Activated naive CD4-positive, alpha-beta T cell treated with anti-CD3 and anti-CD28 coated beads, Interleukin-2, amount 50 U/mL, for 24 hours (primary cell): ENCODE data around the gene USP9Y.

Source experiments
- H3K27ac Mint-ChIP-seq: one replicate; pipeline ENCODE4 v1.8.0; 2021; ENCODE audit warnings: mild to moderate bottlenecking, mixed read lengths
- H3K27me3 Mint-ChIP-seq: one replicate; pipeline ENCODE4 v1.8.0; 2021; ENCODE audit warnings: mixed read lengths
- H3K36me3 Mint-ChIP-seq: one replicate; pipeline ENCODE4 v1.8.0; 2021; ENCODE audit warnings: mixed read lengths
- H3K4me1 Mint-ChIP-seq: one replicate; pipeline ENCODE4 v1.8.0; 2021; ENCODE audit warnings: mixed read lengths
- H3K4me3 Mint-ChIP-seq: one replicate; pipeline ENCODE4 v1.8.0; 2021; ENCODE audit warnings: mild to moderate bottlenecking, mixed read lengths
- H3K9me3 Mint-ChIP-seq: one replicate; pipeline ENCODE4 v1.8.0; 2021; ENCODE audit warnings: mixed read lengths

Gene USP9Y

GRCh38 chrY:12741414-12741813, 40.4 kb downstream of the USP9Y start:
- Mint-ChIP-seq H3K4me3 (no peak overlapping the region), H3K27ac (no peak overlapping the region), H3K4me1 (peaks cover 5% of the 10 kb centered on the region), H3K27me3 (no peaks in the 10 kb centered on the region), H3K9me3 (no peaks in the 10 kb centered on the region), H3K36me3 (peaks cover 7% of the 10 kb centered on the region)

- Mint-ChIP-seq H3K27me3 (no peaks in the 10 kb centered on the region), H3K36me3 (peaks cover 9% of the 10 kb centered on the region), H3K9me3 (no peaks in the 10 kb centered on the region), H3K4me1 (peaks cover 5% of the 10 kb centered on the region), H3K27ac (no peak overlapping the region), H3K4me3 (no peak overlapping the region)
These were observed 41.7 kb downstream of the USP9Y start for GRCh38 chrY:12742725-12743124.

- peaks cover 5% of the 10 kb centered on the region for H3K4me1 Mint-ChIP-seq
- peaks cover 11% of the 10 kb centered on the region for H3K36me3 Mint-ChIP-seq
- no peaks in the 10 kb centered on the region for H3K27me3 Mint-ChIP-seq
- no peak overlapping the region for H3K4me3 Mint-ChIP-seq
- no peaks in the 10 kb centered on the region for H3K9me3 Mint-ChIP-seq
- no peak overlapping the region for H3K27ac Mint-ChIP-seq
These were observed 43.1 kb downstream of the USP9Y start for GRCh38 chrY:12744091-12744490.

GRCh38 chrY:12749293-12749692, 48.3 kb downstream of the USP9Y start:
- no peak overlapping the region for H3K27ac Mint-ChIP-seq
- H3K27me3 Mint-ChIP-seq, result no peaks in the 10 kb centered on the region
- H3K4me1 Mint-ChIP-seq, result peaks cover 4% of the 10 kb centered on the region
- H3K36me3 Mint-ChIP-seq, result peaks cover 8% of the 10 kb centered on the region
- H3K9me3 Mint-ChIP-seq, result no peaks in the 10 kb centered on the region
- H3K4me3 Mint-ChIP-seq, result no peak overlapping the region

- Mint-ChIP-seq H3K27ac (no peak overlapping the region), H3K27me3 (no peaks in the 10 kb centered on the region), H3K9me3 (no peaks in the 10 kb centered on the region), H3K4me3 (no peak overlapping the region), H3K36me3 (peaks cover 15% of the 10 kb centered on the region), H3K4me1 (peaks cover 13% of the 10 kb centered on the region)
These were observed 51.8 kb downstream of the USP9Y start for GRCh38 chrY:12752856-12753255.

- Mint-ChIP-seq H3K9me3 (no peaks in the 10 kb centered on the region), H3K4me1 (peaks cover 10% of the 10 kb centered on the region), H3K27ac (no peak overlapping the region), H3K36me3 (peaks cover 13% of the 10 kb centered on the region), H3K4me3 (no peak overlapping the region), H3K27me3 (no peaks in the 10 kb centered on the region)
These were observed 55.0 kb downstream of the USP9Y start for GRCh38 chrY:12756021-12756420.

- Mint-ChIP-seq H3K4me3 (no peak overlapping the region), H3K27ac (no peak overlapping the region), H3K9me3 (no peaks in the 10 kb centered on the region), H3K27me3 (no peaks in the 10 kb centered on the region), H3K36me3 (peaks cover 3% of the 10 kb centered on the region), H3K4me1 (no peaks in the 10 kb centered on the region)
These were observed 64.9 kb downstream of the USP9Y start for GRCh38 chrY:12765976-12766375.

- H3K9me3 Mint-ChIP-seq, result no peaks in the 10 kb centered on the region
- no peaks in the 10 kb centered on the region for H3K27me3 Mint-ChIP-seq
- H3K4me1 Mint-ChIP-seq, result no peaks in the 10 kb centered on the region
- no peak overlapping the region for H3K4me3 Mint-ChIP-seq
- peaks cover 20% of the 10 kb centered on the region for H3K36me3 Mint-ChIP-seq
- no peak overlapping the region for H3K27ac Mint-ChIP-seq
These were observed 83.5 kb downstream of the USP9Y start for GRCh38 chrY:12784521-12784920.

- H3K27ac Mint-ChIP-seq, result no peak overlapping the region
- peaks cover 8% of the 10 kb centered on the region for H3K36me3 Mint-ChIP-seq
- H3K4me1 Mint-ChIP-seq, result no peaks in the 10 kb centered on the region
- no peaks in the 10 kb centered on the region for H3K9me3 Mint-ChIP-seq
- H3K4me3 Mint-ChIP-seq, result no peak overlapping the region
- H3K27me3 Mint-ChIP-seq, result no peaks in the 10 kb centered on the region
These were observed 93.0 kb downstream of the USP9Y start for GRCh38 chrY:12793999-12794398.

GRCh38 chrY:12808046-12808445, 107.0 kb downstream of the USP9Y start:
- no peak overlapping the region for H3K4me3 Mint-ChIP-seq
- H3K27me3 Mint-ChIP-seq, result no peaks in the 10 kb centered on the region
- H3K4me1 Mint-ChIP-seq, result peaks cover 8% of the 10 kb centered on the region
- H3K9me3 Mint-ChIP-seq, result no peaks in the 10 kb centered on the region
- H3K27ac Mint-ChIP-seq, result no peak overlapping the region
- H3K36me3 Mint-ChIP-seq, result peaks cover 6% of the 10 kb centered on the region

- no peak overlapping the region for H3K27ac Mint-ChIP-seq
- H3K4me1 Mint-ChIP-seq, result peaks cover 8% of the 10 kb centered on the region
- no peaks in the 10 kb centered on the region for H3K9me3 Mint-ChIP-seq
- H3K27me3 Mint-ChIP-seq, result no peaks in the 10 kb centered on the region
- H3K4me3 Mint-ChIP-seq, result no peak overlapping the region
- peaks cover 7% of the 10 kb centered on the region for H3K36me3 Mint-ChIP-seq
These were observed 108.0 kb downstream of the USP9Y start for GRCh38 chrY:12809034-12809433.

GRCh38 chrY:12823408-12823807, 122.4 kb downstream of the USP9Y start:
- H3K27me3 Mint-ChIP-seq, result no peaks in the 10 kb centered on the region
- no peak overlapping the region for H3K27ac Mint-ChIP-seq
- H3K4me1 Mint-ChIP-seq, result no peaks in the 10 kb centered on the region
- H3K36me3 Mint-ChIP-seq, result peaks cover 4% of the 10 kb centered on the region
- H3K9me3 Mint-ChIP-seq, result no peaks in the 10 kb centered on the region
- no peak overlapping the region for H3K4me3 Mint-ChIP-seq

- no peak overlapping the region for H3K27ac Mint-ChIP-seq
- peaks cover 8% of the 10 kb centered on the region for H3K36me3 Mint-ChIP-seq
- H3K4me3 Mint-ChIP-seq, result no peak overlapping the region
- no peaks in the 10 kb centered on the region for H3K27me3 Mint-ChIP-seq
- no peaks in the 10 kb centered on the region for H3K4me1 Mint-ChIP-seq
- H3K9me3 Mint-ChIP-seq, result no peaks in the 10 kb centered on the region
These were observed 125.8 kb downstream of the USP9Y start for GRCh38 chrY:12826791-12827190.

- Mint-ChIP-seq H3K27ac (no peak overlapping the region), H3K4me3 (no peak overlapping the region), H3K9me3 (no peaks in the 10 kb centered on the region), H3K27me3 (no peaks in the 10 kb centered on the region), H3K4me1 (no peaks in the 10 kb centered on the region), H3K36me3 (peaks cover 7% of the 10 kb centered on the region)
These were observed 132.3 kb downstream of the USP9Y start for GRCh38 chrY:12833284-12833683.

GRCh38 chrY:12837550-12837949, 136.5 kb downstream of the USP9Y start:
- H3K27ac Mint-ChIP-seq, result no peak overlapping the region
- H3K9me3 Mint-ChIP-seq, result no peaks in the 10 kb centered on the region
- H3K27me3 Mint-ChIP-seq, result no peaks in the 10 kb centered on the region
- H3K4me3 Mint-ChIP-seq, result no peak overlapping the region
- H3K36me3 Mint-ChIP-seq, result peaks cover 1% of the 10 kb centered on the region
- no peaks in the 10 kb centered on the region for H3K4me1 Mint-ChIP-seq

- Mint-ChIP-seq H3K9me3 (no peaks in the 10 kb centered on the region), H3K4me1 (no peaks in the 10 kb centered on the region), H3K27me3 (no peaks in the 10 kb centered on the region), H3K36me3 (peaks cover 4% of the 10 kb centered on the region), H3K27ac (no peak overlapping the region), H3K4me3 (no peak overlapping the region)
These were observed 140.3 kb downstream of the USP9Y start for GRCh38 chrY:12841368-12841767.

- H3K27me3 Mint-ChIP-seq, result no peaks in the 10 kb centered on the region
- no peak overlapping the region for H3K27ac Mint-ChIP-seq
- no peaks in the 10 kb centered on the region for H3K4me1 Mint-ChIP-seq
- H3K4me3 Mint-ChIP-seq, result no peak overlapping the region
- no peaks in the 10 kb centered on the region for H3K9me3 Mint-ChIP-seq
- H3K36me3 Mint-ChIP-seq, result peaks cover 21% of the 10 kb centered on the region
These were observed 145.8 kb downstream of the USP9Y start for GRCh38 chrY:12846793-12847192.
